DND-41 (cell line): ENCODE measurements around the gene PPM1E.

Experiments
- ATAC-seq: fragments of 200-7000 bp; cut with Tn5 transposase; 3 replicates; pipeline ENCODE4 v1.9.1; 2021; ENCODE audit warnings: low read depth; ENCODE audit not compliant: insufficient read depth
- DNase-seq: peaks from one replicate; pipeline ENCODE4 v3.0.0-alpha.2; 2020
- H2AFZ ChIP-seq: 2 replicates; pipeline ENCODE4 v1.6.0; 2012; ENCODE audit warnings: low read depth, low read length
- H3K27ac ChIP-seq: 2 replicates; pipeline ENCODE4 v1.5.1; 2012; ENCODE audit warnings: low read length, inconsistent platforms
- H3K27me3 ChIP-seq: fragments of 200-600 bp; sonication (generic); 2 replicates; pipeline ENCODE4 v1.6.0; 2012; ENCODE audit warnings: low read length, mild to moderate bottlenecking, inconsistent platforms; ENCODE audit not compliant: insufficient read depth, poor library complexity
- H3K36me3 ChIP-seq: 2 replicates; pipeline ENCODE4 v1.5.1; 2012; ENCODE audit warnings: low read length, inconsistent platforms; ENCODE audit not compliant: insufficient read depth
- H3K4me1 ChIP-seq: 2 replicates; pipeline ENCODE4 v1.5.1; 2012; ENCODE audit warnings: mild to moderate bottlenecking, low read length; ENCODE audit not compliant: insufficient read depth
- H3K4me2 ChIP-seq: 2 replicates; pipeline ENCODE4 v1.6.0; 2012; ENCODE audit warnings: mild to moderate bottlenecking, moderate library complexity, low read length, inconsistent platforms; ENCODE audit not compliant: insufficient read depth
- H3K4me3 ChIP-seq, 2 experiments: fragments of 200-600 bp in 1 of 2; shearing (Covaris generic) in 1 of 2; 2 replicates each; pipeline ENCODE4 v1.5.1; 2012 to 2016; ENCODE audit warnings: inconsistent platforms in 2 of 2, low read length in 2 of 2, mild to moderate bottlenecking in 2 of 2, low read depth in 1 of 2, moderate library complexity in 1 of 2
- H3K79me2 ChIP-seq: 2 replicates; pipeline ENCODE4 v1.6.0; 2012; ENCODE audit warnings: low read length, inconsistent platforms; ENCODE audit not compliant: insufficient read depth
- H3K9ac ChIP-seq: 2 replicates; pipeline ENCODE4 v1.6.0; 2012; ENCODE audit warnings: low read depth, mild to moderate bottlenecking, inconsistent platforms, low read length, moderate library complexity
- H3K9me3 ChIP-seq: 2 replicates; pipeline ENCODE4 v1.5.1; 2012; ENCODE audit warnings: low read length, moderate library complexity, mild to moderate bottlenecking, inconsistent platforms; ENCODE audit not compliant: insufficient read depth, severe bottlenecking
- H4K20me1 ChIP-seq: 2 replicates; pipeline ENCODE4 v1.6.0; 2012; ENCODE audit warnings: low read length; ENCODE audit not compliant: insufficient read depth
- CTCF ChIP-seq: IDR thresholded peaks from 2 replicates; pipeline ENCODE4 v1.5.1; 2012; ENCODE audit warnings: borderline replicate concordance, low read length, moderate library complexity, mild to moderate bottlenecking; ENCODE audit not compliant: poor library complexity, severe bottlenecking; ENCODE audit errors: extremely low read depth
- EZH2 ChIP-seq: IDR thresholded peaks from 3 replicates; pipeline ENCODE4 v1.6.1; 2012; ENCODE audit warnings: borderline replicate concordance, low read depth, mild to moderate bottlenecking, moderate library complexity, low read length, inconsistent platforms; ENCODE audit not compliant: severe bottlenecking

PPM1E gene

GRCh38 chr17:58918884-58919283 is 163.2 kb downstream of the PPM1E start:
- H2AFZ ChIP-seq: no peak overlapping the region
- no peaks in the 10 kb centered on the region for H3K9me3 ChIP-seq
- H3K27ac ChIP-seq: no peak overlapping the region
- H3K4me2 ChIP-seq: no peak overlapping the region
- no peak overlapping the region for H3K9ac ChIP-seq
- peaks cover 10% of the 10 kb centered on the region for H3K27me3 ChIP-seq
- TF ChIP-seq EZH2 (no peak), CTCF (no peak)
- no peak for DNase-seq
- H3K4me3 ChIP-seq: no peak overlapping the region
- ATAC-seq: no peak
- no peaks in the 10 kb centered on the region for H3K79me2 ChIP-seq
- H3K4me1 ChIP-seq: no peaks in the 10 kb centered on the region
- no peaks in the 10 kb centered on the region for H4K20me1 ChIP-seq
- no peaks in the 10 kb centered on the region for H3K36me3 ChIP-seq

GRCh38 chr17:58920773-58921172 is 165.1 kb downstream of the PPM1E start:
- H4K20me1 ChIP-seq: no peaks in the 10 kb centered on the region
- H3K36me3 ChIP-seq: no peaks in the 10 kb centered on the region
- H3K27ac ChIP-seq: no peak overlapping the region
- ATAC-seq (no peak), DNase-seq (no peak)
- H3K9ac ChIP-seq: no peak overlapping the region
- H3K79me2 ChIP-seq: no peaks in the 10 kb centered on the region
- TF ChIP-seq CTCF: no peak
- TF ChIP-seq EZH2: no peak
- H3K4me1 ChIP-seq: no peaks in the 10 kb centered on the region
- H3K9me3 ChIP-seq: no peaks in the 10 kb centered on the region
- no peak overlapping the region for H2AFZ ChIP-seq
- peaks cover 10% of the 10 kb centered on the region for H3K27me3 ChIP-seq
- H3K4me2 ChIP-seq: no peak overlapping the region
- H3K4me3 ChIP-seq: no peak overlapping the region

- Histone ChIP-seq H4K20me1 (no peaks in the 10 kb centered on the region), H3K4me2 (no peak overlapping the region), H3K79me2 (no peaks in the 10 kb centered on the region), H3K9ac (no peak overlapping the region), H3K36me3 (no peaks in the 10 kb centered on the region), H3K4me1 (no peaks in the 10 kb centered on the region), H3K4me3 (no peak overlapping the region), H2AFZ (no peak overlapping the region), H3K9me3 (no peaks in the 10 kb centered on the region), H3K27ac (no peak overlapping the region), H3K27me3 (peaks cover 3% of the 10 kb centered on the region)
- ATAC-seq: no peak
- no peak for DNase-seq
- TF ChIP-seq CTCF: no peak
- no peak for TF ChIP-seq EZH2
Measured at GRCh38 chr17:58932956-58933355, 177.3 kb downstream of the PPM1E start.

GRCh38 chr17:58936295-58936694 is 180.6 kb downstream of the PPM1E start:
- no peak overlapping the region for H3K4me2 ChIP-seq
- H3K27ac ChIP-seq: no peak overlapping the region
- DNase-seq: no peak
- no peak for ATAC-seq
- no peak overlapping the region for H2AFZ ChIP-seq
- H3K27me3 ChIP-seq: peaks cover 6% of the 10 kb centered on the region
- H4K20me1 ChIP-seq: no peaks in the 10 kb centered on the region
- no peak for TF ChIP-seq CTCF
- no peak for TF ChIP-seq EZH2
- H3K79me2 ChIP-seq: no peaks in the 10 kb centered on the region
- no peaks in the 10 kb centered on the region for H3K9me3 ChIP-seq
- H3K4me3 ChIP-seq: no peak overlapping the region
- no peaks in the 10 kb centered on the region for H3K4me1 ChIP-seq
- H3K9ac ChIP-seq: no peak overlapping the region
- H3K36me3 ChIP-seq: no peaks in the 10 kb centered on the region
